ENCODE data around the gene NDNF. TPM values are rescaled to one million over a fixed set of nuclear protein-coding genes. Genes with fewer than 3 reads are reported as not detected.

Gene NDNF
- total and polyA plus RNA-seq, 11 donors, result 2.8 to 11.2 (median 6.9) TPM

DNA sequence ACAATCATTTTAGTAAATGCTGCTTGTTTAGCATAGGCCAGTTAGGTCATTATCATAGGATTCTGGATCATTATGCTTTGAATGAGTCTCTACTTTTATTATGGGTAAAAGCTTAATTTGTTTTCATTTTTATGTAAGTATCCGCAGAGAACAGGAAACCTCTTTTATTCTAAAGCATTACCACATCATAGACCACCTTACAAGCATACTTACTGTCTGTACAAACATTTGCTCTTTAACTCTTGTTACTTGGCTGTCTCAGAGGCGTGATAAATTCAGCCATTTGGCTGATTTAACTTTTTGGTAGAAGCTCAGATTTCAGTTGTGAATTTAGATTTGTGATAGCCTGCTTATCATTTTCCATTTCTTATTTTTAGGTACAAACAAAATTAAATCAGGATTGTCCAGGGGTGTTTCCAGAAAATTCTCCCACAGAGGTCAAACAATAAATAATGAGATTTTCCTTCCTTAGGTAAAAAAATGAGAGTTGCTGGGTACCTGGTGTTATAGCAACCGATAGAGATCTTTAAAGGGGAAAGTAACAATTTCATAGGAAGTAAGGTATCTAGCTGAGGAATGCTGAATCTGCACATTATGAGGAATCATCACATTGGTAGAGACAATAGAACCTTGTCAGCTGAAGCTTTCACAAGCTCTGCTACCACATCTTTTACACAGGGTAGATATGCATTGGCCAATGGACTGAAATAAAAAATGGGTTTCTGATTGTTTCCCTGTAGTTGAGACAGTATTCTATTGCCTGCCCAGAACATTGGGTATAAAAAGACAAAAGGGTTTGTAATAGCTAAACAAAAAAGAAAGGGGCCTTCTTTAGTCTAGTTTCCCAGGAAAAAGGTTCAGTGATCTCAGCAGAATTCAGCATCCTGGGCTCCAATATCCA is 62.5 kb downstream of the NDNF start:
- 75 to 85% (median 79%) methylated on average over 3 of the region's 3 CpGs for WGBS, 4 donors
- no peak overlapping the region for H3K4me3 ChIP-seq
- intact Hi-C loops (cut with DNase I), result no loop called here
- no peak overlapping the region for H3K27ac ChIP-seq
- TF ChIP-seq POLR2A (IDR thresholded peaks at IDR 0.05) (no peak), CTCF (IDR thresholded peaks at IDR 0.05) (no peak)
- no peaks in the 10 kb centered on the region for H3K9me3 ChIP-seq
- no peaks in the 10 kb centered on the region for H3K36me3 ChIP-seq
- ATAC-seq, result no peak
- no peak for DNase-seq
- no peaks in the 10 kb centered on the region for H3K27me3 ChIP-seq
- H3K4me1 ChIP-seq, result peaks cover 0 to 6% (median 0%) of the 10 kb centered on the region in 12 donors

- intact Hi-C loops (cut with DNase I), result no loop called here
- TF ChIP-seq POLR2A (IDR thresholded peaks at IDR 0.05) (no peak), CTCF (IDR thresholded peaks at IDR 0.05) (no peak)
- H3K9me3 ChIP-seq, result no peaks in the 10 kb centered on the region
- no peaks in the 10 kb centered on the region for H3K36me3 ChIP-seq
- ATAC-seq (no peak), DNase-seq (no peak)
- no peaks in the 10 kb centered on the region for H3K27me3 ChIP-seq
- H3K4me1 ChIP-seq, result no peaks in the 10 kb centered on the region
- 0 to 6% (median 0%) methylated on average over 1 of the region's 1 CpG for WGBS, 4 donors
- no peak overlapping the region for H3K4me3 ChIP-seq
- H3K27ac ChIP-seq, result no peak overlapping the region
Observed at GRCh38 chr4:121007660-121008059, 64.7 kb downstream of the NDNF start.

GRCh38 chr4:121003863-121004262 is 68.5 kb downstream of the NDNF start:
- Histone ChIP-seq H3K9me3 (no peaks in the 10 kb centered on the region), H3K4me3 (no peak overlapping the region), H3K27me3 (no peaks in the 10 kb centered on the region), H3K27ac (no peak overlapping the region), H3K4me1 (no peaks in the 10 kb centered on the region), H3K36me3 (no peaks in the 10 kb centered on the region)
- ATAC-seq, result no peak
- TF ChIP-seq CTCF (IDR thresholded peaks at IDR 0.05) (no peak), POLR2A (IDR thresholded peaks at IDR 0.05) (no peak)
- DNase-seq, result no peak
- 85 to 91% (median 89%) methylated on average over 4 of the region's 4 CpGs for WGBS, 4 donors
- intact Hi-C loops (cut with DNase I), result no loop called here

- Histone ChIP-seq H3K27me3 (no peaks in the 10 kb centered on the region), H3K9me3 (no peaks in the 10 kb centered on the region), H3K4me3 (no peak overlapping the region), H3K36me3 (no peaks in the 10 kb centered on the region), H3K27ac (no peak overlapping the region), H3K4me1 (no peaks in the 10 kb centered on the region)
- 86 to 97% (median 91%) methylated on average over 1 of the region's 1 CpG for WGBS, 4 donors
- ATAC-seq, result no peak
- TF ChIP-seq POLR2A (IDR thresholded peaks at IDR 0.05) (no peak), CTCF (IDR thresholded peaks at IDR 0.05) (no peak)
- DNase-seq, result no peak
- intact Hi-C loops (cut with DNase I), result no loop called here
Observed at GRCh38 chr4:120995266-120996010, 76.9 kb downstream of the NDNF start.

Data from heart left ventricle (tissue), 16 donors.